GM06990 (cell line): Measurements from ENCODE around the gene PRELID3B.

ENCODE experiments used
- DNase-seq: peaks from one replicate; pipeline ENCODE4 v3.0.0-alpha.2; 2011; ENCODE audit not compliant: insufficient read length; ENCODE audit errors: extremely low read depth
- H3K27me3 ChIP-seq: replicated peaks from 2 replicates; pipeline ENCODE4 v1.6.0; 2011; ENCODE audit warnings: low read length; ENCODE audit not compliant: control insufficient read depth, insufficient read depth
- H3K36me3 ChIP-seq: 2 replicates; pipeline ENCODE4 v1.5.1; 2011; ENCODE audit warnings: low read length; ENCODE audit not compliant: control insufficient read depth, insufficient read depth
- H3K4me3 ChIP-seq: replicated peaks from 2 replicates; pipeline ENCODE4 v1.5.1; 2011; ENCODE audit warnings: low read depth, mild to moderate bottlenecking, control low read depth, low read length
- TF ChIP-seq, protein P1 (sequence below): IDR thresholded peaks from 2 replicates; pipeline ENCODE4 v1.5.1; 2011; ENCODE audit warnings: low read length, control low read depth, mild to moderate bottlenecking, inconsistent platforms; ENCODE audit not compliant: insufficient read depth, poor library complexity, severe bottlenecking

Gene PRELID3B

DNA sequence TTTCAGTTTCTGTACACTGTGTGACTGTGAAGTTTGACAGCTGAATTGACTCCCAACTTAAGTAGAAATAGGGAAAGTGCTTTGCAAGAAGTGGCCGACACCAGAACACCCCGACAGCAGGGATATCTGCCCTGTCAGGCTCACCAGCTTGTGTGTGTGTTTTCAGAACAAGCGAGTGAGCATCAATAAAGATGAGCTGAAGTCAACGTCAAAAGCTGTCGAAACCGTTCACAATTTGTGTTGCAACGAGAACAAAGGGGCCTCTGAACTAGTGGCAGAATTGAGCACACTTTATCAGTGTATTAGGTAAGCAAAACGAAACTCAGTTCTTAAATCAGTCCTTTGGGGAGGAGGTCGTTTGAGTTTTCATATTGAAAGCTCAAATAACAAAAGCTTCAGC, 50.9 kb downstream of the PRELID3B start:
- no peak overlapping the region for H3K4me3 ChIP-seq
- no peak for DNase-seq
- no peaks in the 10 kb centered on the region for H3K27me3 ChIP-seq
- peaks cover 44% of the 10 kb centered on the region for H3K36me3 ChIP-seq
- TF ChIP-seq, protein P1, sequence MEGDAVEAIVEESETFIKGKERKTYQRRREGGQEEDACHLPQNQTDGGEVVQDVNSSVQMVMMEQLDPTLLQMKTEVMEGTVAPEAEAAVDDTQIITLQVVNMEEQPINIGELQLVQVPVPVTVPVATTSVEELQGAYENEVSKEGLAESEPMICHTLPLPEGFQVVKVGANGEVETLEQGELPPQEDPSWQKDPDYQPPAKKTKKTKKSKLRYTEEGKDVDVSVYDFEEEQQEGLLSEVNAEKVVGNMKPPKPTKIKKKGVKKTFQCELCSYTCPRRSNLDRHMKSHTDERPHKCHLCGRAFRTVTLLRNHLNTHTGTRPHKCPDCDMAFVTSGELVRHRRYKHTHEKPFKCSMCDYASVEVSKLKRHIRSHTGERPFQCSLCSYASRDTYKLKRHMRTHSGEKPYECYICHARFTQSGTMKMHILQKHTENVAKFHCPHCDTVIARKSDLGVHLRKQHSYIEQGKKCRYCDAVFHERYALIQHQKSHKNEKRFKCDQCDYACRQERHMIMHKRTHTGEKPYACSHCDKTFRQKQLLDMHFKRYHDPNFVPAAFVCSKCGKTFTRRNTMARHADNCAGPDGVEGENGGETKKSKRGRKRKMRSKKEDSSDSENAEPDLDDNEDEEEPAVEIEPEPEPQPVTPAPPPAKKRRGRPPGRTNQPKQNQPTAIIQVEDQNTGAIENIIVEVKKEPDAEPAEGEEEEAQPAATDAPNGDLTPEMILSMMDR = no peak

DNA sequence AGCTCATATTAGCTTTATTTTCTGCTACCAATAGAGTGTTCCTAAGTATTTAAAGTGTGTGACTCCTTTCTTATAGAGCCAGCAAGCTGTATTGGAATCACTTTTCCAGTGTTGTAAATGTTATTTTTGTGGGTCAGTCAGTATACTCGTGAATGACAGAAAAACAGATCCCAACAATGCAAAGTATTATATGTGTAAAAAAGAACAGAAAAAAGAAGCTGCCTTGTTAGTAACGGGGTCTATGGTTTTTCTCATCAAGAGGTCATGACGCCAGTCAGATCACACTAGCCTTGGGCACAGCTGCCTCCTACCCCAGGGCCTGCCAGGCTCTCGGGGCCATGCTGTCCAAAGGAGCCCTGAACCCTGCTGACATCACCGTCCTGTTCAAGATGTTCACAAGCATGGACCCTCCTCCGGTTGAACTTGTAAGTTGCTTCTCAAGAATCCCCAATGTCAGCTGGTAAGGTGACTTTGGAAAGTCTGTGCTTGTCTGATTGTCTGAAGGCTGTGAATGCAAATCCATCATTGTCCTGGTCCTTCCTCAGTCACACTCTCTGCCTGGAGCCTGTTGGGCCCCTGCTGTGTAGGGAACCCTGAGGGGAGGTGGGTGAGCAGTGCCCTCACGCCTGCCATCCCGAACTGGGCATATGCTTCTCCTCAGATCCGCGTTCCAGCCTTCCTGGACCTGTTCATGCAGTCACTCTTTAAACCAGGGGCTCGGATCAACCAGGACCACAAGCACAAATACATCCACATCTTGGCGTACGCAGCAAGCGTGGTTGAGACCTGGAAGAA, 51.7 kb downstream of the PRELID3B start:
- DNase-seq = no peak
- no peak overlapping the region for H3K4me3 ChIP-seq
- H3K27me3 ChIP-seq = no peaks in the 10 kb centered on the region
- TF ChIP-seq, protein P1 = no peak
- H3K36me3 ChIP-seq = peaks cover 43% of the 10 kb centered on the region

DNA sequence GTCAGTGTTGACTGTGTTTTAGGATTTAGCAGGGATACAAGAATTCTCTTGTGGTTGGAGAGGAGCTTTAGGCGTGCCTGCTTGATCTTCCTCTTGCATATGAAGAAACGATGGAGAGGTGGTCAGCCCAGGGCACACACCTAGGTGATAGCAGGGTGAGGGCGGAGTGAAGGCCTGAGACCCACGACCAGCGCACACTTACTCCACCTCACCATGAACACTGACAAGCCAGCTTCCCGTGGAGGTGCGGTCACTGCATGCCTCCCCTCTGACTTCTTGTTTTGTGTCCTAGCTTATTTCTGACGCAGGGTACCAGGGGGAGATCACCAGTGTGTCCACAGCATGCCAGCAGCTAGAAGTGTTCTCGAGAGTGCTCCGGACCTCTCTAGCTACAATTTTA, 53.4 kb downstream of the PRELID3B start:
- Histone ChIP-seq H3K27me3 (no peaks in the 10 kb centered on the region), H3K4me3 (no peak overlapping the region), H3K36me3 (peaks cover 37% of the 10 kb centered on the region)
- DNase-seq = no peak
- TF ChIP-seq, protein P1 = no peak

DNA sequence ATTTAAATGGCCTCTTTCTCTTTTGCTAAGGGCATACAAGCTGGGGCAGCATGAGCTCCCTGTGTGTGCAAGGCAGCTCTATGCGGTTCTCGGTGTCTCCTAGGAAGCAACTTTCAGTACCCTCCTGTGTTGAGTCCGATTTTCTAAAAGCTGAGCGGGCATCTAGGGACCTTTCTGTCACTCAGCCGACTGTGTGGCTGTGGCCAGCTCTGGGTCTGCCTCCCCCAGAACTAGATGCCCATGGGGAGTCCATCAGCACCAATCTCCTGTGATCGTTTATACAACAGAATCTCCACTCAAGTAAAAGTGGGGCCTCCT, 54.1 kb downstream of the PRELID3B start:
- Histone ChIP-seq H3K36me3 (peaks cover 33% of the 10 kb centered on the region), H3K27me3 (no peaks in the 10 kb centered on the region), H3K4me3 (no peak overlapping the region)
- DNase-seq = no peak
- TF ChIP-seq, protein P1 = no peak

DNA sequence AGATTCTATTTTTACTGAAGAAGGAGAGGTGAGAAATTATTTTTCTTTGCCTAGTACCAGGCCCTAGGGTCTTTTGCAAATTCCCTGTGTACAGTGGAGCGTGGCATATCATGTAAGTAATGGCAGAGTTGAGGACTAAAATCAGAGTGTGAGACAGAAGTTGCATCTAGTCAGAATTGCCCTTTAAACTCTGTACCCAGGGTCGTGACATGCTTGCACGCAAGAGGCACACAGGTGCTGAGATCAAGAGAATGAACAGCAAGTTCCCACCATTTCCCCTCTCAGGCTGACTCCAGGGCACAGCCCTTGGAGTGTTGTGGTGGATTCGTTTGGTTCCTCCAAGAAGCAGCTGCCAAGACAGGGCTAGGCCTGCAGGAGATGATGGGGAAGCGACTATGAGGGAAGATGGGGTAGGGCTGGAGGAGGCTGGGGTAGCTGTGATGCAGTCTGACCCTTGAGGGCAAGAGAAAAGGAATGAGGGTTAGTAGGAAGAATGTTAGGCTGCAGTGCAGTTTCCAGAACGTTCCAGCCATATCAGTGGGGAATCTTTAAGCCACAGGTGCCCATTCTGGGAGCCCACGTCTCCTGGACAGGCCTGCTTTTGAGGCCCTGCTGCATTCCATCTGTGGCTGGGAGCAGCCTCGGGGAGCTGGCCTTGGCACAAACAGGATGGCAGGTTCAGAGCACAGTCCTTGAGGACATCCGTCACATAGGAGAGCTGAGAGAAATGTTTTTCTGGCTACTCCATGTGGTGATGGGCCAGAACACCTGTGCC, 54.6 kb downstream of the PRELID3B start:
- H3K4me3 ChIP-seq = no peak overlapping the region
- TF ChIP-seq, protein P1 = no peak
- DNase-seq = no peak
- H3K36me3 ChIP-seq = peaks cover 30% of the 10 kb centered on the region
- H3K27me3 ChIP-seq = no peaks in the 10 kb centered on the region
